ENCODE results near the gene MCC.

MCC gene

DNA sequence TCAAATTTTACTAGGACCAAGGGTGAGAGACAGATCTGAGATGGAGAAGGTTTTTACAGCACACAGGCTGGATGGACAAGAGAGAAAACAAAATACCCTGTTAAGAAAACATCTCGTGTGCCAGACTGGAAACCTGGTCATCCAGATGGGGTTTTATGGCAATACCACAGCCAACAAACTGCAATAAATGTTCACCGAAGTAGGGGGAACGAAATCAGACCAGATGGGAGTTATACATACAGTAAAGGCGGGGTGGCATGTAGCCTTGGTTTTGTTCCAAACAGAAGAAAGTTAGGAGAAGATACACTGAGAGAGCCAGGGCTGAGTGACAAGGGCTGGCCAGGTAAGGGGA, 448.3 kb downstream of the MCC start:
- TF ChIP-seq, protein P1, sequence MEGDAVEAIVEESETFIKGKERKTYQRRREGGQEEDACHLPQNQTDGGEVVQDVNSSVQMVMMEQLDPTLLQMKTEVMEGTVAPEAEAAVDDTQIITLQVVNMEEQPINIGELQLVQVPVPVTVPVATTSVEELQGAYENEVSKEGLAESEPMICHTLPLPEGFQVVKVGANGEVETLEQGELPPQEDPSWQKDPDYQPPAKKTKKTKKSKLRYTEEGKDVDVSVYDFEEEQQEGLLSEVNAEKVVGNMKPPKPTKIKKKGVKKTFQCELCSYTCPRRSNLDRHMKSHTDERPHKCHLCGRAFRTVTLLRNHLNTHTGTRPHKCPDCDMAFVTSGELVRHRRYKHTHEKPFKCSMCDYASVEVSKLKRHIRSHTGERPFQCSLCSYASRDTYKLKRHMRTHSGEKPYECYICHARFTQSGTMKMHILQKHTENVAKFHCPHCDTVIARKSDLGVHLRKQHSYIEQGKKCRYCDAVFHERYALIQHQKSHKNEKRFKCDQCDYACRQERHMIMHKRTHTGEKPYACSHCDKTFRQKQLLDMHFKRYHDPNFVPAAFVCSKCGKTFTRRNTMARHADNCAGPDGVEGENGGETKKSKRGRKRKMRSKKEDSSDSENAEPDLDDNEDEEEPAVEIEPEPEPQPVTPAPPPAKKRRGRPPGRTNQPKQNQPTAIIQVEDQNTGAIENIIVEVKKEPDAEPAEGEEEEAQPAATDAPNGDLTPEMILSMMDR (IDR thresholded peaks at IDR 0.05; ENCODE audit: low read depth, low read length, missing control alignments) = no peak
- DNase-seq (ENCODE audit: low read depth) = no peak
- no peak overlapping the region for H3K4me3 ChIP-seq (ENCODE audit: low read depth, low read length)

DNA sequence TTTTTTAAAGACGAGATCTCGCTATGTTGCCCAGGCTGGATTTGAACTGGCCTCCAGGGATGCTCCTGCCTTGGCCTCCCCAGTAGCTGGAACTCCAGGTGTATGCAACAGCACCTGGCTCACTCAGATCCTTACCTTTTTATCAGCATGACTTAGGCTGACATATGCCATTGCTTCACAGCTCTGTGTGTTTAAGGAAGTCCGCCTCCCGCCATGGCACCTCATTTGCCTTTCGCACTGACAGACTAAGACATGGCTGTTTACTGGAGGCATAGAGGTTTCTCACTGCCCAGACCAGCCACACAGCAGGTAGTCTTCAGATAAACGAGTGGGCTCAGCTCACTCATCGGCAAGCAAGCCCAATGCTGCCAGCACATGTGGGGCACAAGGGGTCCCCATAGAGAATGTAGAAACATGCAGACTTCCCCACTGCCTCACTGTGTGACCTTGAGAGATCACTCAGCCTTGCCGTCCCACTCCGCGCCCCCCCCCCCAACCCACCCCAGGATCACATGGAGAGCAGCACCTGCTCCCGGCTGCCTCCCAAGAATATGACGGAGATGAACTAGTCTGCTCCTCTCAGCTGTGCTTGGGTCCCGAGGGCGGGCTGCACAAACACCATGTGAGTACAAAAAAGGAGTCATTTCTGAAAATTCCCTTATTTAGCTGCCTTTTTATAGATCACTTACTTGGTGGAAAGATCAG, 448.9 kb downstream of the MCC start:
- TF ChIP-seq, protein P1 (IDR thresholded peaks at IDR 0.05; ENCODE audit: low read depth, low read length, missing control alignments) = no peak
- H3K4me3 ChIP-seq (ENCODE audit: low read depth, low read length) = no peak overlapping the region
- no peak for DNase-seq (ENCODE audit: low read depth)

DNA sequence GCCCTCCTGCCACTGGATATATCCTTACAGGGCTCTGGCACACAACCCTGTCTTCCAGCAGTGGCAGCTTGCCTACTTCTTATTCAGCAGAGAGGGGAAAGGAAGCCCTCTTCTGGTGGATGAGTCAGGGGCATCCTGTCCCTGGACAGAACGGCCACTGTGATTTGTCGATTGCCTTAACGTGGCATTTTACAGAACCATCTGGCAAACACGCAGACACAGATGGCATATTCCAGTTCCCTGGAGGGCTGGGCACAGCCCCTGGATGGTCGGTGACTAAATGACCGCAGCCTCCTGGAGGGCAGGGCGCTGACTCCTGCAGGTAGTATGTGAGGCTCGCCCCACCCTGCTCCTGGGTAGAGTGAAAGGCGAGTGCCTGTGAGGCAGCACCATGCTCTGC, 449.5 kb downstream of the MCC start:
- no peak overlapping the region for H3K4me3 ChIP-seq (ENCODE audit: low read depth, low read length)
- TF ChIP-seq, protein P1 (IDR thresholded peaks at IDR 0.05; ENCODE audit: low read depth, low read length, missing control alignments) = no peak
- no peak for DNase-seq (ENCODE audit: low read depth)

DNA sequence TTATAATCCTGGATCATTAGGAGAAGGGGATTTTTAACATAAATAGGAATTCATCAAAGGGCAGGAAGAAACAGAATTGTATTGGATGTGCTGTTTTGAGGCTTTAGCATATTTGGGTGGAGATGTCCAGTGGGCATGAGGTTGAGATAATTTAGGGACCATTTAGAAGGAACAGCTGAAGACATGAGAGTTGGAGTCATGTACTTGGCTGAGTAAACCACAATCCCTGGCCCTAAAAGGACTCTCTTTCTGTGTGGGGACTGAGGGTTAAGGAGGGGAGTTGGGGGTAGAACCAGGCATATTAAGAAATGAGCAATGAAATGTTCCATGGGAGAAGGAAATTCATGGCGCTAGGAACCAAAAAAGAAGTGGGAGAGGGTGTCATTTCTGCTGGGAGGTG, 450.1 kb downstream of the MCC start:
- TF ChIP-seq, protein P1 (IDR thresholded peaks at IDR 0.05; ENCODE audit: low read depth, low read length, missing control alignments) = no peak
- no peak for DNase-seq (ENCODE audit: low read depth)
- H3K4me3 ChIP-seq (ENCODE audit: low read depth, low read length) = no peak overlapping the region

DNA sequence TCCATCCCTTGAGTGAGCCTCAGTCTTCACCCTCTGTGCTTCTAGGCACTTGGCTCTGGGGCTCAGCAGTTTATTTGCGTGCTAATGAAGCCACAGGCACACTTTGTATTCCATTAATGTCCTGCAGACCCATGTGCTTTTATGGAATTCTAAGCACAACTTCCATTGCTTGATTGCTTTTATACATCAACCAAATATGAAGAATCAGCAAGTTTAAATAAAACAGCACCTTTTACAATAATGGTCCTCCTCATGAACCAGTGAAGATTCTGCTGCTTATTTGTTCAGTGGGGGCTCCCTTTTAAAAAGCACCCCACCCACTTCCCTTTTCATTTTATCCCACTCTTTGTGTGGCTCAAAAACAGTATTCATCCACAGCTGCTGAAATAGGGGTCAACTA, 451.4 kb downstream of the MCC start:
- no peak for DNase-seq (ENCODE audit: low read depth)
- H3K4me3 ChIP-seq (ENCODE audit: low read depth, low read length) = no peak overlapping the region
- TF ChIP-seq, protein P1 (IDR thresholded peaks at IDR 0.05; ENCODE audit: low read depth, low read length, missing control alignments) = no peak

DNA sequence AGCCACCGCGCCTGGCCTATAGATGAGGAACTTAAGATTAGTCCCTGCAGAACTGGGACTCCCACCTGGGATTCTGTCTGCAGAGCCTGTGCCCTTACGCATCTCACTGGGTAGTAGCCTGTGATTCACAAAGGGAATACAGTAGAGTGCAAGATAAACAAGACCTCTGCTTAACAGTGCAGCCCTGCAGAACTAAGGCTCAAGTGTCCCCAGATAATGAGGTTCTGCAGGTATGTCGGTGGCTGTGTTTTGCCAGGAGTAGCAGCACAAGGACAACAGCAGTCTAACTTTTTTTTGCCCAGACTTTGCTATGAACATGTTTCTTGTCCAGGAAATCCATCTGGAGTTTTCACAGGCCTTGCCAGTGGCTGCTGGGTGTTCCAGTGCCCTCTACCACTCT, 451.9 kb downstream of the MCC start:
- no peak overlapping the region for H3K4me3 ChIP-seq (ENCODE audit: low read depth, low read length)
- TF ChIP-seq, protein P1 (IDR thresholded peaks at IDR 0.05; ENCODE audit: low read depth, low read length, missing control alignments) = no peak
- no peak for DNase-seq (ENCODE audit: low read depth)

DNA sequence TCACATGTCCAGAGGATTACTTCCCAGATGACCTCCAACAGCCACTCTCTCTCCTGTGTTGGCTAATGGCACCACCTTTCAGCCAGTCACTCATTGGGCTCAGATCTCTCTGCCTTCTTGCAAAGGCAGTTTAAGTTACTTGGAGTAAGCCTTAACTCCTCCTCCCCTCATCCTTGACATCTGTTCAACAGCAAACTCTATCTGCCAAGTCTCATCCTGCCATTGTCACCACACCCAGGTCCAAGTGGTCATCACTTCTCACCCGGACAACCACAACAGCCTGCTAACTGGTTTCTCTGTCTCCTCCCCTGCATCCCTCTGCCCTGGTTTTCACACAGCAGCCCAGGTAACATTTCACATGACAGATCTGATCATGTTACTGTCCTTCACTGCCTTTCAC, 453.2 kb downstream of the MCC start:
- H3K4me3 ChIP-seq (ENCODE audit: low read depth, low read length) = no peak overlapping the region
- DNase-seq (ENCODE audit: low read depth) = no peak
- TF ChIP-seq, protein P1 (IDR thresholded peaks at IDR 0.05; ENCODE audit: low read depth, low read length, missing control alignments) = no peak
